HEK293 (cell line): ENCODE results near the gene OCA2.

ENCODE experiments used
- CTCF ChIA-PET: fragments of 350-600 bp; formaldehyde crosslinking; extraction: SDS; loops from one replicate; lab custom pipeline; 2021; ENCODE audit warnings: antibody characterized with exemption; lab: Yijun Ruan, JAX
- POLR2A ChIA-PET: fragments of 300-600 bp; formaldehyde crosslinking; extraction: SDS; loops from one replicate; lab custom pipeline; 2020; ENCODE audit warnings: antibody characterized with exemption, inconsistent platforms; lab: Yijun Ruan, JAX
- H3K27ac ChIP-seq: fragments of 200-500 bp; sonication (Bioruptor generic); 2 replicates; pipeline ENCODE4 v1.5.1; 2014; ENCODE audit warnings: low read depth, low read length, control low read depth, inconsistent platforms; ENCODE audit errors: extremely low read depth
- H3K36me3 ChIP-seq, 2 experiments: fragments of 200-500 bp in 1 of 2; sonication (Bioruptor generic) in 1 of 2; 1 replicate in 1 of 2; 2 replicates in 1 of 2; pipeline ENCODE4 v1.5.1; 2014 to 2017; ENCODE audit warnings: inconsistent platforms in 2 of 2, low read length in 2 of 2; ENCODE audit not compliant: control insufficient read depth in 2 of 2, insufficient read depth in 1 of 2
- H3K4me1 ChIP-seq: fragments of 200-500 bp; sonication (Bioruptor generic); 2 replicates; pipeline ENCODE4 v1.5.1; 2014; ENCODE audit warnings: mild to moderate bottlenecking, low read length, inconsistent platforms; ENCODE audit not compliant: control insufficient read depth, insufficient read depth
- H3K4me3 ChIP-seq: 2 replicates; pipeline ENCODE4 v1.5.1; 2011; ENCODE audit warnings: low read depth, mild to moderate bottlenecking, control low read depth, low read length, moderate library complexity
- H3K9me3 ChIP-seq: fragments of 200-500 bp; sonication (Bioruptor generic); 2 replicates; pipeline ENCODE4 v1.5.1; 2014; ENCODE audit warnings: low read depth, low read length, inconsistent platforms; ENCODE audit not compliant: control insufficient read depth, insufficient read depth
- GFI1B ChIP-seq: fragments of 450-650 bp; formaldehyde crosslinking; IDR thresholded peaks from 2 replicates; pipeline ENCODE4 v1.5.1; 2016; ENCODE audit warnings: missing biosample characterization, missing genetic modification characterization
- KLF7 ChIP-seq: fragments of 450-650 bp; formaldehyde crosslinking; IDR thresholded peaks from 2 replicates; pipeline ENCODE4 v1.5.1; 2016; ENCODE audit warnings: missing biosample characterization, missing genetic modification characterization, borderline replicate concordance
- KLF9 ChIP-seq: fragments of 450-650 bp; formaldehyde crosslinking; IDR thresholded peaks from 2 replicates; pipeline ENCODE4 v1.5.1; 2016; ENCODE audit warnings: missing biosample characterization, missing genetic modification characterization, low read depth
- MEIS1 ChIP-seq: sonication (generic); formaldehyde crosslinking; IDR thresholded peaks from 2 replicates; pipeline ENCODE4 v1.8.1; 2022; ENCODE audit warnings: missing genetic modification reagents, mild to moderate bottlenecking, borderline replicate concordance
- OVOL3 ChIP-seq: fragments of 450-650 bp; formaldehyde crosslinking; IDR thresholded peaks from 2 replicates; pipeline ENCODE4 v1.5.1; 2016; ENCODE audit warnings: missing biosample characterization, missing genetic modification characterization
- SP3 ChIP-seq: fragments of 450-650 bp; formaldehyde crosslinking; IDR thresholded peaks from 2 replicates; pipeline ENCODE4 v1.5.1; 2016; ENCODE audit warnings: missing biosample characterization, missing genetic modification characterization
- WT1 ChIP-seq: fragments of 450-650 bp; formaldehyde crosslinking; IDR thresholded peaks from 2 replicates; pipeline ENCODE4 v1.5.1; 2016; ENCODE audit warnings: missing biosample characterization, missing genetic modification characterization
- YY1 ChIP-seq: fragments of 450-650 bp; formaldehyde crosslinking; IDR thresholded peaks from 2 replicates; pipeline ENCODE4 v1.5.1; 2018; ENCODE audit warnings: missing biosample characterization, missing genetic modification characterization
- ZBTB17 ChIP-seq: fragments of 450-650 bp; formaldehyde crosslinking; IDR thresholded peaks from 2 replicates; pipeline ENCODE4 v1.5.1; 2016; ENCODE audit warnings: missing biosample characterization, missing genetic modification characterization
- ZFP3 ChIP-seq: fragments of 450-650 bp; formaldehyde crosslinking; IDR thresholded peaks from 2 replicates; pipeline ENCODE4 v1.5.1; 2016; ENCODE audit warnings: low read depth, missing biosample characterization, missing genetic modification characterization
- ZNF140 ChIP-seq: fragments of 450-650 bp; formaldehyde crosslinking; IDR thresholded peaks from 2 replicates; pipeline ENCODE4 v1.5.1; 2016; ENCODE audit warnings: missing biosample characterization, missing genetic modification characterization
- ZNF214 ChIP-seq: fragments of 450-650 bp; formaldehyde crosslinking; IDR thresholded peaks from 2 replicates; pipeline ENCODE4 v1.5.1; 2017; ENCODE audit warnings: missing biosample characterization, mild to moderate bottlenecking, missing genetic modification characterization, borderline replicate concordance
- ZNF24 ChIP-seq: fragments of 450-650 bp; formaldehyde crosslinking; IDR thresholded peaks from 2 replicates; pipeline ENCODE4 v1.5.1; 2016; ENCODE audit warnings: missing biosample characterization, missing genetic modification characterization
- ZNF404 ChIP-seq: fragments of 450-650 bp; formaldehyde crosslinking; IDR thresholded peaks from 2 replicates; pipeline ENCODE4 v1.5.1; 2017; ENCODE audit warnings: missing biosample characterization, missing genetic modification characterization
- ZNF433 ChIP-seq: fragments of 450-650 bp; formaldehyde crosslinking; IDR thresholded peaks from 2 replicates; pipeline ENCODE4 v1.5.1; 2016; ENCODE audit warnings: missing biosample characterization, missing genetic modification characterization, low read depth
- ZNF571 ChIP-seq: fragments of 450-650 bp; formaldehyde crosslinking; IDR thresholded peaks from 2 replicates; pipeline ENCODE4 v1.5.0; 2017; ENCODE audit warnings: missing biosample characterization, missing genetic modification characterization
- ZNF621 ChIP-seq: fragments of 450-650 bp; formaldehyde crosslinking; IDR thresholded peaks from 2 replicates; pipeline ENCODE4 v1.5.1; 2017; ENCODE audit warnings: missing biosample characterization, missing genetic modification characterization
- ZNF701 ChIP-seq: fragments of 450-650 bp; formaldehyde crosslinking; IDR thresholded peaks from 2 replicates; pipeline ENCODE4 v1.5.1; 2016; ENCODE audit warnings: missing biosample characterization, missing genetic modification characterization
- ZNF830 ChIP-seq: fragments of 450-650 bp; IDR thresholded peaks from 2 replicates; pipeline ENCODE4 v1.5.0; 2018; ENCODE audit warnings: missing biosample characterization, missing genetic modification characterization, low read depth, mild to moderate bottlenecking, moderate library complexity
- TF ChIP-seq, protein P1 (sequence below): fragments of 450-650 bp; formaldehyde crosslinking; IDR thresholded peaks from 2 replicates; pipeline ENCODE4 v1.5.1; 2016; ENCODE audit warnings: missing biosample characterization, missing genetic modification characterization
- TF ChIP-seq, protein P2 (sequence below): fragments of 450-650 bp; formaldehyde crosslinking; IDR thresholded peaks from 2 replicates; pipeline ENCODE4; 2016; ENCODE audit warnings: missing biosample characterization, missing genetic modification characterization
- TF ChIP-seq, protein P3 (sequence below): fragments of 450-650 bp; formaldehyde crosslinking; IDR thresholded peaks from 2 replicates; pipeline ENCODE4 v1.5.1; 2016; ENCODE audit warnings: missing biosample characterization, missing genetic modification characterization, borderline replicate concordance
- TF ChIP-seq, protein P4 (sequence below): fragments of 450-650 bp; formaldehyde crosslinking; IDR thresholded peaks from 2 replicates; pipeline ENCODE4 v1.5.1; 2016; ENCODE audit warnings: missing biosample characterization, missing genetic modification characterization
- TF ChIP-seq, protein P5 (sequence below): fragments of 450-650 bp; formaldehyde crosslinking; IDR thresholded peaks from 2 replicates; pipeline ENCODE4 v1.5.1; 2016; ENCODE audit warnings: missing biosample characterization, missing genetic modification characterization

OCA2 gene

DNA sequence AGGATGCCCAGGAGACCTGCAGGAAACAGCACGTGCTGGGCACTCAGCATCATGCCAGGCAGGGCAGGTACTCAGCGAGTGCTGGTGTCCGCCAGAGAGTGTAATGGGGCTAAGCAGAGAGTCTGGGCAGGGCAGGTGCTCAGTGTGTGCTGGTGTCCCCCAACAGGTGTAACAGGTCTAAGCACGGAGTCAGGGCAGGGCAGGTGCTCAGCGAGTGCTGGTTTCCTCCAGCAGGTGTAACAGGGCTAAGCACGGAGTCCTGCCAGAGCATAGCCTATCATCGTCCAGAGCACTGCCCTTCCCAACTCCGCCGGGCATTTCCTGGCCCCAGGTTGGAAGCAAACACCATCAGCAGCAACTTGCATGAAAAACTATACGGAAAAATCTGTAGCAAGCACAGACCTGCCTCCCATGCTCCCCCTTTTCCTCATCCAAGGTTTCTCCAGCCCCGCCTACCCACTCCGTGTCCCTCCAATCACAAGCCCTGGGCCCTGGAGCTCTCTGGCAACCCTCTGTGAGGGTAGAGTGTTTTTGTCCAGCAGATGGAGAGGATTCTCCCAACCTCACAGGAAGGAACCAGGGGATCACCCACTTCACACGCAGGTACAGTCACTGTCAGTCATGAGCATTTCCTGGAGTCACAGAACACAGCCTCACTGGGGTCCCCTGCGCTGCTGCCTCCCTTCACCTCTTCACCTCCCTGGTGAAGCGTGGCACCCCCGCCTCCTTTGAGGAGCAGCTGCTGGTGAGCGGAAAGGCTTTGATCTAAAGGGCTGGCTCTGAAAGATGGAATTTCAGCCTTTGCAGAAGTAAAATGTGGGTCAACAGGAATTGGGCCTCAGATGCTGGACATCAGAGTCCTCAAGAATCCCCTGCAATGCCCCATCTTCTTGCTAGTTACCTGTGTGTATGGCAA is 302.5 kb downstream of the OCA2 start:
- ChIA-PET CTCF (no interaction called here), POLR2A (no interaction called here)
- H3K36me3 ChIP-seq: no peaks in the 10 kb centered on the region
- H3K9me3 ChIP-seq: no peaks in the 10 kb centered on the region
- TF ChIP-seq, protein P1, sequence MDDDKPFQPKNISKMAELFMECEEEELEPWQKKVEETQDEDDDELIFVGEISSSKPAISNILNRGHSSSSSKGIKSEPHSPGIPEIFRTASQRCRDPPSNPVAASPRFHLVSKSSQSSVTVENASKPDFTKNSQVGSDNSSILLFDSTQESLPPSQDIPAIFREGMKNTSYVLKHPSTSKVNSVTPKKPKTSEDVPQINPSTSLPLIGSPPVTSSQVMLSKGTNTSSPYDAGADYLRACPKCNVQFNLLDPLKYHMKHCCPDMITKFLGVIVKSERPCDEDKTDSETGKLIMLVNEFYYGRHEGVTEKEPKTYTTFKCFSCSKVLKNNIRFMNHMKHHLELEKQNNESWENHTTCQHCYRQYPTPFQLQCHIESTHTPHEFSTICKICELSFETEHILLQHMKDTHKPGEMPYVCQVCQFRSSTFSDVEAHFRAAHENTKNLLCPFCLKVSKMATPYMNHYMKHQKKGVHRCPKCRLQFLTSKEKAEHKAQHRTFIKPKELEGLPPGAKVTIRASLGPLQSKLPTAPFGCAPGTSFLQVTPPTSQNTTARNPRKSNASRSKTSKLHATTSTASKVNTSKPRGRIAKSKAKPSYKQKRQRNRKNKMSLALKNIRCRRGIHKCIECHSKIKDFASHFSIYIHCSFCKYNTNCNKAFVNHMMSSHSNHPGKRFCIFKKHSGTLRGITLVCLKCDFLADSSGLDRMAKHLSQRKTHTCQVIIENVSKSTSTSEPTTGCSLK (tag by site-specific recombination): no peak
- no peak for TF ChIP-seq KLF7 (tag by site-specific recombination)
- TF ChIP-seq KLF9: no peak
- TF ChIP-seq, protein P2, sequence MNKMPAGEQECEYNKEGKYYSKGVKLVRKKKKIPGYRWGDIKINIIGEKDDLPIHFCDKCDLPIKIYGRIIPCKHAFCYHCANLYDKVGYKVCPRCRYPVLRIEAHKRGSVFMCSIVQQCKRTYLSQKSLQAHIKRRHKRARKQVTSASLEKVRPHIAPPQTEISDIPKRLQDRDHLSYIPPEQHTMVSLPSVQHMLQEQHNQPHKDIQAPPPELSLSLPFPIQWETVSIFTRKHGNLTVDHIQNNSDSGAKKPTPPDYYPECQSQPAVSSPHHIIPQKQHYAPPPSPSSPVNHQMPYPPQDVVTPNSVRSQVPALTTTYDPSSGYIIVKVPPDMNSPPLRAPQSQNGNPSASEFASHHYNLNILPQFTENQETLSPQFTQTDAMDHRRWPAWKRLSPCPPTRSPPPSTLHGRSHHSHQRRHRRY (tag by site-specific recombination): no peak
- TF ChIP-seq GFI1B (tag by site-specific recombination): no peak
- no peak for TF ChIP-seq ZNF404
- no peak for TF ChIP-seq ZNF621 (tag by site-specific recombination)
- no peak overlapping the region for H3K4me3 ChIP-seq
- H3K27ac ChIP-seq: no peak overlapping the region
- H3K4me1 ChIP-seq: no peaks in the 10 kb centered on the region

DNA sequence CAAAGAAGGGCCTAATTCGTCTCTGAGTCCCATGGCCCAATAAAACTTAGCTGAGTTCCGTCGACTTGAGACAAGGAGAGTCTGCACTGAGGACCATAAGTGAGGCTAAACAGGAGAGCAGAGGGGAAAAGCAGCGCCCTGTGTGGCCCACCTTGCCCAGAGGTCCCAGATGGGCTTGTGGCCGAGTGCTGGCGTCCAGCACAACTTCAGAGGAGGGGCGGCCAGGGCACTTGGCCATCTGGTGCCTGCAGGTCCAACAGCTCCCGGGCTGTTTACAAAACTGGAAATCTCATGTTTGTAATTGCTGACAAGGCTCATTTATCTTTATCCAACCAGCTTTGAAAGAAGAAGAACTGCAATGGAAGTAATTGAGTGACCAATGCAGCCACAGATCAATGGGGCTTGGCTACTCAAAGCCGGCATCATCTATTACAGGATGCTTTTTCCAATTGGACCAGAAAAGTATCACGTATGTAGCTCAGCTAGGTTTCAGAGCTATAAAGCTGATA is 306.3 kb downstream of the OCA2 start:
- ChIA-PET POLR2A (no interaction called here), CTCF (no interaction called here)
- Histone ChIP-seq H3K36me3 (no peaks in the 10 kb centered on the region), H3K9me3 (no peaks in the 10 kb centered on the region), H3K4me1 (no peaks in the 10 kb centered on the region), H3K27ac (no peak overlapping the region), H3K4me3 (no peak overlapping the region)
- no peak for TF ChIP-seq ZNF24
- TF ChIP-seq OVOL3: no peak
- TF ChIP-seq, protein P3, sequence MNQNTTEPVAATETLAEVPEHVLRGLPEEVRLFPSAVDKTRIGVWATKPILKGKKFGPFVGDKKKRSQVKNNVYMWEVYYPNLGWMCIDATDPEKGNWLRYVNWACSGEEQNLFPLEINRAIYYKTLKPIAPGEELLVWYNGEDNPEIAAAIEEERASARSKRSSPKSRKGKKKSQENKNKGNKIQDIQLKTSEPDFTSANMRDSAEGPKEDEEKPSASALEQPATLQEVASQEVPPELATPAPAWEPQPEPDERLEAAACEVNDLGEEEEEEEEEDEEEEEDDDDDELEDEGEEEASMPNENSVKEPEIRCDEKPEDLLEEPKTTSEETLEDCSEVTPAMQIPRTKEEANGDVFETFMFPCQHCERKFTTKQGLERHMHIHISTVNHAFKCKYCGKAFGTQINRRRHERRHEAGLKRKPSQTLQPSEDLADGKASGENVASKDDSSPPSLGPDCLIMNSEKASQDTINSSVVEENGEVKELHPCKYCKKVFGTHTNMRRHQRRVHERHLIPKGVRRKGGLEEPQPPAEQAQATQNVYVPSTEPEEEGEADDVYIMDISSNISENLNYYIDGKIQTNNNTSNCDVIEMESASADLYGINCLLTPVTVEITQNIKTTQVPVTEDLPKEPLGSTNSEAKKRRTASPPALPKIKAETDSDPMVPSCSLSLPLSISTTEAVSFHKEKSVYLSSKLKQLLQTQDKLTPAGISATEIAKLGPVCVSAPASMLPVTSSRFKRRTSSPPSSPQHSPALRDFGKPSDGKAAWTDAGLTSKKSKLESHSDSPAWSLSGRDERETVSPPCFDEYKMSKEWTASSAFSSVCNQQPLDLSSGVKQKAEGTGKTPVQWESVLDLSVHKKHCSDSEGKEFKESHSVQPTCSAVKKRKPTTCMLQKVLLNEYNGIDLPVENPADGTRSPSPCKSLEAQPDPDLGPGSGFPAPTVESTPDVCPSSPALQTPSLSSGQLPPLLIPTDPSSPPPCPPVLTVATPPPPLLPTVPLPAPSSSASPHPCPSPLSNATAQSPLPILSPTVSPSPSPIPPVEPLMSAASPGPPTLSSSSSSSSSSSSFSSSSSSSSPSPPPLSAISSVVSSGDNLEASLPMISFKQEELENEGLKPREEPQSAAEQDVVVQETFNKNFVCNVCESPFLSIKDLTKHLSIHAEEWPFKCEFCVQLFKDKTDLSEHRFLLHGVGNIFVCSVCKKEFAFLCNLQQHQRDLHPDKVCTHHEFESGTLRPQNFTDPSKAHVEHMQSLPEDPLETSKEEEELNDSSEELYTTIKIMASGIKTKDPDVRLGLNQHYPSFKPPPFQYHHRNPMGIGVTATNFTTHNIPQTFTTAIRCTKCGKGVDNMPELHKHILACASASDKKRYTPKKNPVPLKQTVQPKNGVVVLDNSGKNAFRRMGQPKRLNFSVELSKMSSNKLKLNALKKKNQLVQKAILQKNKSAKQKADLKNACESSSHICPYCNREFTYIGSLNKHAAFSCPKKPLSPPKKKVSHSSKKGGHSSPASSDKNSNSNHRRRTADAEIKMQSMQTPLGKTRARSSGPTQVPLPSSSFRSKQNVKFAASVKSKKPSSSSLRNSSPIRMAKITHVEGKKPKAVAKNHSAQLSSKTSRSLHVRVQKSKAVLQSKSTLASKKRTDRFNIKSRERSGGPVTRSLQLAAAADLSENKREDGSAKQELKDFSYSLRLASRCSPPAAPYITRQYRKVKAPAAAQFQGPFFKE (tag by site-specific recombination): no peak
- no peak for TF ChIP-seq ZBTB17 (tag by site-specific recombination)
- TF ChIP-seq ZNF214 (tag by site-specific recombination): no peak
- TF ChIP-seq, protein P4, sequence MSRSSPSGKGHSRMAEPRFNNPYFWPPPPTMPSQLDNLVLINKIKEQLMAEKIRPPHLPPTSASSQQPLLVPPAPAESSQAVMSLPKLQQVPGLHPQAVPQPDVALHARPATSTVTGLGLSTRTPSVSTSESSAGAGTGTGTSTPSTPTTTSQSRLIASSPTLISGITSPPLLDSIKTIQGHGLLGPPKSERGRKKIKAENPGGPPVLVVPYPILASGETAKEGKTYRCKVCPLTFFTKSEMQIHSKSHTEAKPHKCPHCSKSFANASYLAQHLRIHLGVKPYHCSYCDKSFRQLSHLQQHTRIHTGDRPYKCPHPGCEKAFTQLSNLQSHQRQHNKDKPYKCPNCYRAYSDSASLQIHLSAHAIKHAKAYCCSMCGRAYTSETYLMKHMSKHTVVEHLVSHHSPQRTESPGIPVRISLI (tag by site-specific recombination): no peak
- TF ChIP-seq ZNF140 (tag by site-specific recombination): no peak
- TF ChIP-seq ZNF830 (tag by site-specific recombination): no peak
- TF ChIP-seq ZNF571 (tag by site-specific recombination): no peak
- no peak for TF ChIP-seq SP3 (tag by site-specific recombination)
- no peak for TF ChIP-seq ZNF433 (tag by site-specific recombination)
- TF ChIP-seq, protein P5, sequence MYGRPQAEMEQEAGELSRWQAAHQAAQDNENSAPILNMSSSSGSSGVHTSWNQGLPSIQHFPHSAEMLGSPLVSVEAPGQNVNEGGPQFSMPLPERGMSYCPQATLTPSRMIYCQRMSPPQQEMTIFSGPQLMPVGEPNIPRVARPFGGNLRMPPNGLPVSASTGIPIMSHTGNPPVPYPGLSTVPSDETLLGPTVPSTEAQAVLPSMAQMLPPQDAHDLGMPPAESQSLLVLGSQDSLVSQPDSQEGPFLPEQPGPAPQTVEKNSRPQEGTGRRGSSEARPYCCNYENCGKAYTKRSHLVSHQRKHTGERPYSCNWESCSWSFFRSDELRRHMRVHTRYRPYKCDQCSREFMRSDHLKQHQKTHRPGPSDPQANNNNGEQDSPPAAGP (tag by site-specific recombination): no peak
- TF ChIP-seq ZFP3 (tag by site-specific recombination): no peak
- TF ChIP-seq WT1 (tag by site-specific recombination): no peak
- TF ChIP-seq YY1 (tag by site-specific recombination): no peak
- TF ChIP-seq ZNF701 (tag by site-specific recombination): no peak
- no peak for TF ChIP-seq MEIS1 (CRISPR knock-in tag)
